ENCODE measurements around the gene AKR1D1. TPM values are rescaled to one million over a fixed set of nuclear protein-coding genes. Genes with fewer than 3 reads are reported as not detected.

AKR1D1 gene
- total and polyA plus RNA-seq, 2 of the 13 experiments (the other 11 are each of a cell fraction or from before 2014, with no cell fraction given) = 6.9 to 37.0 TPM

GRCh38 chr7:138049505-138050116 lies 26.6 kb upstream of the AKR1D1 start (continued):
- TF ChIP-seq SMARCC2 (IDR thresholded peaks at IDR 0.05) (peak; percentile 7; the same call in 1 of the 2 replicates), KDM5B (CRISPR knock-in tag; IDR thresholded peaks at IDR 0.05; ENCODE audit: borderline replicate concordance) (no peak), MEIS2 (CRISPR knock-in tag; IDR thresholded peaks at IDR 0.05) (no peak), NONO (IDR thresholded peaks at IDR 0.05) (no peak), NONO (CRISPR knock-in tag; conservative IDR thresholded peaks at IDR 0.05) (no peak), ZNF790 (CRISPR knock-in tag; IDR thresholded peaks at IDR 0.05; ENCODE audit: borderline replicate concordance) (no peak), ELF3 (CRISPR knock-in tag; IDR thresholded peaks at IDR 0.05) (0 out of 2 replicates have a peak, but pooled peaks have one; percentile 44), TBX3 (IDR thresholded peaks at IDR 0.05; ENCODE audit: borderline replicate concordance) (peak; percentile 85; the same call in 1 of the 2 replicates), NFRKB (IDR thresholded peaks at IDR 0.05) (no peak), AGO2 (optimal IDR thresholded peaks at IDR 0.05; ENCODE audit: low read depth, low read length) (no peak), HOXA3 (CRISPR knock-in tag; IDR thresholded peaks at IDR 0.05) (peak; percentile 19; the same call in 1 of the 2 replicates), ARID4A (CRISPR knock-in tag; IDR thresholded peaks at IDR 0.05; ENCODE audit: borderline replicate concordance) (no peak; the same call in 1 of the 2 replicates), RBAK (CRISPR knock-in tag; IDR thresholded peaks at IDR 0.05) (no peak), ZBTB38 (CRISPR knock-in tag; IDR thresholded peaks at IDR 0.05) (no peak), CEBPB (IDR thresholded peaks at IDR 0.05; ENCODE audit: borderline replicate concordance, low read depth, low read length) (peak; percentile 60; the same call in 1 of the 2 replicates), ZSCAN30 (CRISPR knock-in tag; IDR thresholded peaks at IDR 0.05) (no peak), POGZ (CRISPR knock-in tag; IDR thresholded peaks at IDR 0.05) (peak; percentile 56), ZNF740 (CRISPR knock-in tag; IDR thresholded peaks at IDR 0.05) (no peak), POLR2G (IDR thresholded peaks at IDR 0.05; ENCODE audit: low read depth, low read length) (no peak), ATF7 (IDR thresholded peaks at IDR 0.05) (no peak), ATF7 (CRISPR knock-in tag; IDR thresholded peaks at IDR 0.05) (no peak), ZNF496 (CRISPR knock-in tag; IDR thresholded peaks at IDR 0.05; ENCODE audit: insufficient replicate concordance) (no peak), CC2D1A (CRISPR knock-in tag; IDR thresholded peaks at IDR 0.05) (no peak), HMG20B (CRISPR knock-in tag; conservative IDR thresholded peaks at IDR 0.05) (no peak), SAP130 (CRISPR knock-in tag; IDR thresholded peaks at IDR 0.05; ENCODE audit: low read depth) (peak; percentile 36; the same call in 1 of the 2 replicates), GPBP1L1 (CRISPR knock-in tag; IDR thresholded peaks at IDR 0.05) (no peak), ZNF143 (CRISPR knock-in tag; IDR thresholded peaks at IDR 0.05) (no peak), ZNF772 (CRISPR knock-in tag; IDR thresholded peaks at IDR 0.05) (no peak), ZNF777 (CRISPR knock-in tag; IDR thresholded peaks at IDR 0.05) (no peak)

Data from HepG2 (cell line).